ENCODE results near the gene TAF6. TPM values are rescaled to one million over a fixed set of nuclear protein-coding genes. Genes with fewer than 3 reads are reported as not detected.

TAF6 gene
- total and polyA plus RNA-seq, 2 of the 4 experiments (the other 2 are of a cell fraction) = 11.3 to 55.3 TPM

- CTCF ChIA-PET = no interaction called here
- Histone ChIP-seq H2AK5ac (ENCODE audit: low read depth, low read length) (no peak overlapping the region), H3K56ac (ENCODE audit: extremely low read depth, insufficient read depth, low read length) (no peak overlapping the region), H2BK20ac (ENCODE audit: low read depth, low read length) (no peak overlapping the region), H2AFZ (replicated peaks; ENCODE audit: low read length, poor library complexity) (no peak overlapping the region), H3K14ac (replicated peaks; ENCODE audit: low read depth, low read length) (no peak overlapping the region), H3K79me1 (ENCODE audit: low read depth in 1 of 2, low read length in 2 of 2) (peaks cover 6 to 19% of the 10 kb centered on the region in 2 experiments), H3K9me3 (ENCODE audit: control insufficient read depth, insufficient read depth, low read length) (no peaks in the 10 kb centered on the region), H3K4ac (ENCODE audit: low read depth, low read length) (no peak overlapping the region), H4K91ac (ENCODE audit: insufficient read depth, low read depth, low read length) (no peak overlapping the region), H2BK5ac (ENCODE audit: low read depth, low read length, poor library complexity, severe bottlenecking) (no peak overlapping the region), H3K4me2 (ENCODE audit: low read depth, low read length) (no peak overlapping the region), H3K27ac (ENCODE audit: insufficient read depth, low read length) (no peak overlapping the region), H3K4me3 (ENCODE audit: insufficient read depth, low read depth, low read length) (no peak overlapping the region), H3K36me3 (ENCODE audit: control insufficient read depth, insufficient read depth, low read length) (peaks cover 58% of the 10 kb centered on the region), H2BK120ac (ENCODE audit: low read depth, low read length) (no peak overlapping the region), H3K18ac (ENCODE audit: low read depth, low read length) (no peak overlapping the region), H3K4me1 (ENCODE audit: control insufficient read depth, insufficient read depth, low read length) (peaks cover 8% of the 10 kb centered on the region), H4K5ac (ENCODE audit: low read depth, low read length) (no peak overlapping the region), H3K9me1 (ENCODE audit: insufficient read depth, low read length) (peaks cover 5% of the 10 kb centered on the region; the same call in 1 of the 2 replicates), H2BK15ac (ENCODE audit: low read depth, low read length) (no peak overlapping the region), H3K9ac (ENCODE audit: low read depth, low read length) (no peak overlapping the region), H3K27me3 (ENCODE audit: control insufficient read depth, insufficient read depth, low read length) (no peaks in the 10 kb centered on the region), H2AK9ac (replicated peaks; ENCODE audit: low read depth, low read length, poor library complexity) (no peak overlapping the region), H3K23ac (ENCODE audit: low read depth, low read length) (no peak overlapping the region), H4K20me1 (ENCODE audit: insufficient read depth, low read length) (peaks cover 3% of the 10 kb centered on the region; the same call in 1 of the 2 replicates), H4K8ac (ENCODE audit: low read depth in 2 of 2, low read length in 2 of 2) (no peak overlapping the region)
- ATAC-seq (ENCODE audit: low read depth) (no peak), DNase-seq (no peak)
- POLR2A ChIA-PET (ENCODE audit: unreplicated experiment) = no interaction called here
- BruUV-seq (replicated peaks) = no TSS peak
- dilution Hi-C loops (cut with HindIII; ENCODE audit: low sequenced_read_pairs, unreplicated experiment) = no loop called here
- in situ Hi-C loops (cut with MboI; ENCODE audit: low sequenced_read_pairs) = no loop called here
- TF ChIP-seq SMC3 (IDR thresholded peaks at IDR 0.05; ENCODE audit: low read depth, low read length) = no peak
- TF ChIP-seq CHD1 (IDR thresholded peaks at IDR 0.05; ENCODE audit: low read depth, low read length) = no peak
- TF ChIP-seq CTCF (conservative IDR thresholded peaks at IDR 0.05; ENCODE audit: low read depth, low read length) = no peak
- no peak for TF ChIP-seq POLR2A (IDR thresholded peaks at IDR 0.05; ENCODE audit: low read depth, low read length)
- no peak for TF ChIP-seq RCOR1 (IDR thresholded peaks at IDR 0.05; ENCODE audit: insufficient replicate concordance, low read length)
- TF ChIP-seq CEBPB (IDR thresholded peaks at IDR 0.05; ENCODE audit: low read depth, low read length) = no peak
- no peak for TF ChIP-seq ELK1 (IDR thresholded peaks at IDR 0.05; ENCODE audit: borderline replicate concordance, low read depth, low read length)
- no peak for TF ChIP-seq BHLHE40 (IDR thresholded peaks at IDR 0.05; ENCODE audit: low read depth, low read length)
- TF ChIP-seq NFE2L2 (IDR thresholded peaks at IDR 0.05; ENCODE audit: low read depth, low read length) = no peak
- TF ChIP-seq MXI1 (IDR thresholded peaks at IDR 0.05; ENCODE audit: borderline replicate concordance, low read depth, low read length) = no peak
- WGBS, 2 experiments (ENCODE audit: extremely low coverage in 2 of 2, insufficient read length in 1 of 2) = 90% methylated on average over 4 of the region's 17 CpGs; no CpG with 5 or more reads in 1 of the 2 experiments
- intact Hi-C loops (cut with micrococcal nuclease) = no loop called here
Observed at GRCh38 chr7:100106633-100107032, 12.5 kb downstream of the TAF6 start.
